CD14-positive monocyte (primary cell): ENCODE results near the gene WDR91. TPM values are rescaled to one million over a fixed set of nuclear protein-coding genes. Genes with fewer than 3 reads are reported as not detected.
A peak's percentile ranks its signal among the peaks of the same experiment; 100 is the strongest.

Source experiments
- DNase-seq, 3 donors: peaks; one replicate each; pipeline ENCODE4 v3.0.0-alpha.2; 2011 to 2022
- H2AFZ ChIP-seq: 2 replicates; pipeline ENCODE4 v1.6.0; 2012; ENCODE audit warnings: mild to moderate bottlenecking, low read depth, low read length, inconsistent platforms; ENCODE audit not compliant: insufficient read depth, poor library complexity, severe bottlenecking
- H3K27ac ChIP-seq, 2 donors: 1 replicate in 1 of 2; 2 replicates in 1 of 2; pipeline ENCODE4 v1.5.1; 2012 to 2013; ENCODE audit warnings: low read length in 2 of 2, control low read depth in 1 of 2, inconsistent platforms in 1 of 2, low read depth in 1 of 2, mild to moderate bottlenecking in 1 of 2
- H3K27me3 ChIP-seq, 2 donors: one replicate each; pipeline versions ENCODE4 v1.6.0 to v1.6.1; 2011 to 2013; ENCODE audit warnings: low read length in 2 of 2; ENCODE audit not compliant: control insufficient read depth in 2 of 2, insufficient read depth in 2 of 2
- H3K36me3 ChIP-seq, 2 donors: replicated peaks in 1 of 2; 1 replicate in 1 of 2; 2 replicates in 1 of 2; pipeline versions ENCODE4 v1.5.1 to v1.6.1; 2012 to 2013; ENCODE audit warnings: low read length in 2 of 2, control low read depth in 1 of 2, inconsistent platforms in 1 of 2, mild to moderate bottlenecking in 1 of 2; ENCODE audit not compliant: insufficient read depth in 2 of 2, control insufficient read depth in 1 of 2
- H3K4me1 ChIP-seq, 2 donors: 1 replicate in 1 of 2; 2 replicates in 1 of 2; pipeline versions ENCODE4 v1.5.1 to v1.6.1; 2012 to 2013; ENCODE audit warnings: low read length in 2 of 2, control low read depth in 1 of 2, inconsistent platforms in 1 of 2, mild to moderate bottlenecking in 1 of 2, moderate library complexity in 1 of 2; ENCODE audit not compliant: insufficient read depth in 2 of 2, control insufficient read depth in 1 of 2
- H3K4me2 ChIP-seq: replicated peaks from 2 replicates; pipeline ENCODE3; 2012; ENCODE audit warnings: low read length, moderate library complexity, mild to moderate bottlenecking; ENCODE audit not compliant: poor library complexity, severe bottlenecking; ENCODE audit errors: extremely low read depth
- H3K4me3 ChIP-seq, 3 experiments: fragments of 200-600 bp in 1 of 3; sonication (generic) in 1 of 3; replicated peaks in 1 of 3; 1 replicate in 2 of 3; 2 replicates in 1 of 3; pipeline ENCODE4 v1.5.1; 2011 to 2013; ENCODE audit warnings: low read length in 3 of 3, mild to moderate bottlenecking in 3 of 3, control low read depth in 2 of 3, low read depth in 2 of 3, inconsistent platforms in 1 of 3, moderate library complexity in 1 of 3
- H3K79me2 ChIP-seq: 2 replicates; pipeline ENCODE4 v1.6.0; 2012; ENCODE audit warnings: mild to moderate bottlenecking, control low read depth, inconsistent platforms, low read length, moderate library complexity; ENCODE audit not compliant: insufficient read depth
- H3K9ac ChIP-seq: 2 replicates; pipeline ENCODE4 v1.6.0; 2017; ENCODE audit warnings: low read length, mild to moderate bottlenecking; ENCODE audit not compliant: insufficient read depth, poor library complexity, severe bottlenecking
- H3K9me3 ChIP-seq, 2 donors: replicated peaks in 1 of 2; 1 replicate in 1 of 2; 2 replicates in 1 of 2; pipeline versions ENCODE4 v1.5.1 to v1.6.1; 2012 to 2013; ENCODE audit warnings: low read length in 2 of 2, control low read depth in 1 of 2; ENCODE audit not compliant: control insufficient read depth in 1 of 2, insufficient read depth in 1 of 2
- H4K20me1 ChIP-seq: 2 replicates; pipeline ENCODE4 v1.6.0; 2012; ENCODE audit warnings: mild to moderate bottlenecking, low read length, control low read depth, moderate library complexity; ENCODE audit not compliant: insufficient read depth
- H3K27ac Mint-ChIP-seq, 7 donors: one replicate each; pipeline ENCODE4 v1.8.0; 2020; ENCODE audit warnings: mild to moderate bottlenecking in 7 of 7, mixed read lengths in 7 of 7, moderate library complexity in 6 of 7, inconsistent platforms in 2 of 7
- H3K27me3 Mint-ChIP-seq, 3 donors: one replicate each; pipeline ENCODE4 v1.8.0; 2021 to 2022; ENCODE audit warnings: low read depth in 3 of 3, mild to moderate bottlenecking in 3 of 3, mixed read lengths in 3 of 3, moderate library complexity in 3 of 3, inconsistent platforms in 1 of 3
- H3K36me3 Mint-ChIP-seq, 2 donors: one replicate each; pipeline ENCODE4 v1.8.0; 2020; ENCODE audit warnings: mixed read lengths in 2 of 2, inconsistent platforms in 1 of 2, mild to moderate bottlenecking in 1 of 2
- H3K4me1 Mint-ChIP-seq: one replicate; pipeline ENCODE4 v1.8.0; 2020; ENCODE audit warnings: mild to moderate bottlenecking, mixed read lengths
- H3K4me3 Mint-ChIP-seq, 2 donors: one replicate each; pipeline ENCODE4 v1.8.0; 2020; ENCODE audit warnings: mild to moderate bottlenecking in 2 of 2, mixed read lengths in 2 of 2, moderate library complexity in 1 of 2
- H3K9me3 Mint-ChIP-seq, 7 donors: one replicate each; pipeline ENCODE4 v1.8.0; 2020 to 2022; ENCODE audit warnings: mixed read lengths in 7 of 7, mild to moderate bottlenecking in 6 of 7, moderate library complexity in 6 of 7, inconsistent platforms in 2 of 7
- whole genome bisulfite sequencing: methylation state at CpG from one replicate; pipeline ENCODE4 v1.1.5; 2013; ENCODE audit warnings: missing lambda C conversion rate; ENCODE audit not compliant: insufficient coverage; 5-methylcytosine and 5-hydroxymethylcytosine counted together
- intact Hi-C, 2 donors: fragments of 100-400 bp; cut with micrococcal nuclease; formaldehyde crosslinking; loops; one replicate each; pipeline versions ENCODE4 v1.15.0 to v1.15.1; 2023
- polyA plus RNA-seq, 3 donors: library from polyadenylated mRNA; depleted of rRNA in 1 of 3; unstranded in 2 of 3; stranded (reverse) in 1 of 3; fragments of 300-500 nt in 2 of 3; fragments of >200 nt in 1 of 3; fragmentation: Illumina TruSeq in 2 of 3; gene quantifications; 1 replicate in 2 of 3; 2 replicates in 1 of 3; pipeline ENCODE4 v1.2.3, GENCODE V29; 2012 to 2021
- TF ChIP-seq, protein P1 (sequence below): fragments of 200-600 bp; IDR thresholded peaks from one replicate; pipeline ENCODE4 v1.8.0; 2022; ENCODE audit warnings: antibody characterized with exemption, mild to moderate bottlenecking

Gene WDR91
- polyA plus RNA-seq, 3 donors: 2.5 to 35.0 (median 3.9) TPM

DNA sequence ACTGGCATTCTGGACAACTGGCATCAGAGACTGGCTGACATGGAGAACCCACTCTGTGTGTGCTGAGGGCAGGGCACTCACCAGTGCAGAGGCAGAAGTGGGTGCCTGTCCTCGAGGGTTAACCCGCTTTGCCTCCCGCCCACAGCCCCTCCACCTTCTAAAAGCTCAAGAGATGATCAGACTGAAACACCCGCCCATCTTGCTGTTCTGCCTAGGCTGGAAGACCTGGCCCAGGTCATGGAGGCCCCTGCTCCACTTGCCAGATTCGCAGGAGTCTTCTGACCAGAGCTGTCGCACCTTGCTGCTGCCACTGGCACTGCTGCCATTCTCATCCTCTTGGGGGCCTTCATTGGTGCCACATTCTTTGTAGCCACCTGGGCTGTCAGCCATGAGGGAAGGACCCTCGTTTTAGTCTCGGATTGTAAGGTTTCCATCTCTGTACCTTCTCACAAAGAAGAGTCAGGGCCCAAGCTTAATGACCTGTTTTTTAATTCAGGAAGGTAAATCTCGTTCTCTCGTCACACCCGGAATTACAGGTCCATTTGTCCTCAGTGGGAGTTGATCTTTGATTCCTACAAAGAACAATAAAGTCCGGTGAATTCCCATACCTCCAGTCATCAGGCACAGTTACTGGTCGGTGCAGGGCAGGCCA is 42.7 kb downstream of the WDR91 start:
- WGBS: 94% methylated on average over 11 of the region's 13 CpGs
- no peak overlapping the region for H2AFZ ChIP-seq
- no peaks in the 10 kb centered on the region for H3K27me3 ChIP-seq
- H3K4me3 Mint-ChIP-seq: peak overlapping the region; percentile 85 to 90
- peak overlapping the region; percentile 95 to 96 for H3K27ac ChIP-seq
- DNase-seq: no peak
- H3K36me3 ChIP-seq: peaks cover 33 to 38% of the 10 kb centered on the region in 2 donors
- H3K27ac Mint-ChIP-seq: peak overlapping the region; percentile 54 to 98 (median 95)
- H3K36me3 Mint-ChIP-seq: peaks cover 51% of the 10 kb centered on the region in 2 donors
- intact Hi-C loops: loop anchor here in 1 of 2 donors (2.0 to 10.0 kb wide), 3 partner anchors 18 to 181 kb away; partner anchors contain the start of gene AGBL3
- peaks cover 0 to under 1% (median 0%) of the 10 kb centered on the region in 7 donors for H3K9me3 Mint-ChIP-seq
- peaks cover 59% of the 10 kb centered on the region for H3K79me2 ChIP-seq
- H3K27me3 Mint-ChIP-seq: peaks cover 0 to 2% (median 1%) of the 10 kb centered on the region in 3 donors
- peaks cover 43% of the 10 kb centered on the region for H4K20me1 ChIP-seq
- TF ChIP-seq, protein P1, sequence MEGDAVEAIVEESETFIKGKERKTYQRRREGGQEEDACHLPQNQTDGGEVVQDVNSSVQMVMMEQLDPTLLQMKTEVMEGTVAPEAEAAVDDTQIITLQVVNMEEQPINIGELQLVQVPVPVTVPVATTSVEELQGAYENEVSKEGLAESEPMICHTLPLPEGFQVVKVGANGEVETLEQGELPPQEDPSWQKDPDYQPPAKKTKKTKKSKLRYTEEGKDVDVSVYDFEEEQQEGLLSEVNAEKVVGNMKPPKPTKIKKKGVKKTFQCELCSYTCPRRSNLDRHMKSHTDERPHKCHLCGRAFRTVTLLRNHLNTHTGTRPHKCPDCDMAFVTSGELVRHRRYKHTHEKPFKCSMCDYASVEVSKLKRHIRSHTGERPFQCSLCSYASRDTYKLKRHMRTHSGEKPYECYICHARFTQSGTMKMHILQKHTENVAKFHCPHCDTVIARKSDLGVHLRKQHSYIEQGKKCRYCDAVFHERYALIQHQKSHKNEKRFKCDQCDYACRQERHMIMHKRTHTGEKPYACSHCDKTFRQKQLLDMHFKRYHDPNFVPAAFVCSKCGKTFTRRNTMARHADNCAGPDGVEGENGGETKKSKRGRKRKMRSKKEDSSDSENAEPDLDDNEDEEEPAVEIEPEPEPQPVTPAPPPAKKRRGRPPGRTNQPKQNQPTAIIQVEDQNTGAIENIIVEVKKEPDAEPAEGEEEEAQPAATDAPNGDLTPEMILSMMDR: no peak
- H3K4me3 ChIP-seq: peak overlapping the region in 1 of 3 experiments; percentile 88
- H3K9ac ChIP-seq: no peak overlapping the region
- H3K4me2 ChIP-seq: peak overlapping the region; percentile 93
- no peaks in the 10 kb centered on the region for H3K9me3 ChIP-seq
- H3K4me1 ChIP-seq: peaks cover 51 to 74% of the 10 kb centered on the region in 2 donors
- peaks cover 65% of the 10 kb centered on the region for H3K4me1 Mint-ChIP-seq

DNA sequence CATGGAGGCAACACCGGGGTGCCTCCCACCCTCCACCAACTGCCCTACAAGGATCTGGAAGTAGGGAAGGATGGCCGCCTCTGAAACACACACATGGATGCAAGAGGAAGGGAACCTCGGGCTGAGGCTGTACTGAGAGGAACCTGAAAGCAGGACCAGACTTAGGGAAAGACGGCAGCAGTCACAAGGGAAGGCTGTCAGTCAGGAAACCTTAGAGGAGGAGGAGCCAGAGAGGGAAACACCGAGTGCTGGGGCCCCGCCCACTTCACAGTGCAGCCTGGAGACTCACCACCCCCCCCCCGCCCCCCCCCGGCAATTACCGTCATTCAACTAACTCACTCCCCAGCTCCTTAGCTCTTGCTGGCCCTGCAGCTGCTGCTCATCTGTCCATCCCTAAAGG is 43.3 kb downstream of the WDR91 start:
- peaks cover 33 to 42% of the 10 kb centered on the region in 2 donors for H3K36me3 ChIP-seq
- H3K9ac ChIP-seq: peak overlapping the region; percentile 48
- Mint-ChIP-seq H3K27me3 (peaks cover 0 to 2% (median 1%) of the 10 kb centered on the region in 3 donors), H3K36me3 (peaks cover 52% of the 10 kb centered on the region in 2 donors), H3K27ac (peak overlapping the region; percentile 84 to 98 (median 95)), H3K4me1 (peaks cover 65% of the 10 kb centered on the region), H3K9me3 (peaks cover 0 to 4% (median 0%) of the 10 kb centered on the region in 7 donors), H3K4me3 (peak overlapping the region; percentile 49 to 90)
- peak; percentile 70 to 79 (median 73) for DNase-seq
- intact Hi-C loops: loop anchor here in 1 of 2 donors (2.0 to 10.0 kb wide), 3 partner anchors 17 to 181 kb away; partner anchors contain the start of gene AGBL3
- peaks cover 43% of the 10 kb centered on the region for H4K20me1 ChIP-seq
- TF ChIP-seq, protein P1: no peak
- H3K27ac ChIP-seq: peak overlapping the region; percentile 61 to 96
- no peaks in the 10 kb centered on the region for H3K9me3 ChIP-seq
- H3K4me2 ChIP-seq: peak overlapping the region; percentile 93
- 0% methylated on average over 1 of the region's 9 CpGs for WGBS
- peaks cover 51 to 74% of the 10 kb centered on the region in 2 donors for H3K4me1 ChIP-seq
- H3K27me3 ChIP-seq: no peaks in the 10 kb centered on the region
- peaks cover 60% of the 10 kb centered on the region for H3K79me2 ChIP-seq
- H3K4me3 ChIP-seq: peak overlapping the region in 1 of 3 experiments; percentile 88
- no peak overlapping the region for H2AFZ ChIP-seq
